Measurements from ENCODE around the gene CXorf49B. TPM values are rescaled to one million over a fixed set of nuclear protein-coding genes. Genes with fewer than 3 reads are reported as not detected.
"Not testable (repeated sequence)": the region's sequence is repeated elsewhere in the genome, so short reads cannot be mapped to it uniquely, and the experiment has no call there.

CXorf49B gene
- not detected for total RNA-seq
- long read RNA-seq, donor 1: 0 reads
- long read RNA-seq, donor 2: 0 reads

DNA sequence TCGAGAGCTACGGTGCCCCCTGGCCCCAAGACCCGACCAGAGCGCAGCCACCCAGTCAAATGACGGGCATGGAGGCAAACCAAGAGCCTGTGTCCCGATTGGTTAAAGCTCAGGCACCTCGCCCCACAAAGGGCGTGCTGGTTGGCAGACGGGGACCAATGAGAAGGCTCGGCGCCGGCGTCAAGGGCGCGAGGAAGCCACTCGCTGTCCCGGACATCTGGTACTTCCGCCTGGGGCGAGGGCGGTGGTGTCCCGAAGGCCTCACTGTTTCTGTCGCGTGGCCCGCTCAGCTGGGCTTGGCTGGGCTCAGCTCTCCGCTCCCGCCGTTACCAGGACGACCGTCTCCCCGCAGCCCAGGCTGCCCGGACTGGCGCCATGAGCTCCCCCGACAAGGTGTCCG, at the start of gene CXorf49B:
Gene CXorf49B, plus strand, starts transcription at position 301 of the 400 bp plus-strand sequence. Its CDS starts 75 bp downstream, at position 376.
- H3K36me3 ChIP-seq (ENCODE audit: low read depth); intact Hi-C loops (cut with DNase I, micrococcal nuclease); ATAC-seq; H3K9me3 ChIP-seq; H3K4me3 ChIP-seq; H3K4me1 ChIP-seq (ENCODE audit: low read depth); DNase-seq: not testable (repeated sequence)

DNA sequence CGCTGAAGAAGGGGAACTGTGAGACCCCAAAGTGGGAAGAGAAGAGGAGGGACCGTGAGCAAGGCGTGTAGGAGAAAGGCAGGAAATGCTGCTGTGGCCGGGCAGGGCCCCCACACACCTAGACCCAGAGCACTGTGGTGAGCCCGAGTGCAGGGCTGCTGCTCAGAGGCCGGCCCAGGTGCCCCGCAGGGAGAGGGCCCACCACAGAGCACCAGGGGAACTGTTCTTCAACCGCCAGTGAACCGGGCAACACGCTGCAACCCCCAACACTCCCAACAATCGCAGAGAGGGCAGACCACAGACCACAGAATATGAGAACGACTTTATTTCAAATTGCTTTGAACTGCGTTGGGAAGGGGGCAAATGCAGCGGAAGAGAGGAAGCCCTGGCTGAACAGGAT, 49.1 kb upstream of the CXorf49B start:
- intact Hi-C loops (cut with DNase I, micrococcal nuclease); H3K4me3 ChIP-seq; ATAC-seq; H3K36me3 ChIP-seq (ENCODE audit: low read depth); H3K4me1 ChIP-seq (ENCODE audit: low read depth); H3K9me3 ChIP-seq; DNase-seq: not testable (repeated sequence)

DNA sequence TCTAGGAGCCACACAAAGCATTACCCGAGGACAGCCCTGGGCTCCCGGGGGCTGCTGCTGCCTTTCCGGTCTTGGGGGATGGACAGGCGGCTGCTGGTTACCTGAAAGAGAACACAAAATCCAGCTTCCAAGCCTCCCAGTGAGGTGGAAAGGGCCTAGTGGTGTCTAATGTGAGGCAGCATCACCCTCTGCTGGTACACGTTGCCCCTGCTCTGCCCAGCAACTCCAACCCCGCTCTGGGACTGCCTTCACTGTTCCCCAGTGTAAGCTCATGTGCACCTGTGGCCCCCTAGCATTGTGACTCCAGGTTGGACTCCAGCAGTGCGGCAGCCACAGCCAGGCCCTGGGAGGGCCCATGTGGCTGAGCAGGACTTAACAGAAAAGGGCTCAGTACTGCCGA, 47.6 kb upstream of the CXorf49B start:
- ATAC-seq; H3K9me3 ChIP-seq; H3K4me3 ChIP-seq; DNase-seq; H3K4me1 ChIP-seq (ENCODE audit: low read depth); intact Hi-C loops (cut with DNase I, micrococcal nuclease); H3K36me3 ChIP-seq (ENCODE audit: low read depth): not testable (repeated sequence)

DNA sequence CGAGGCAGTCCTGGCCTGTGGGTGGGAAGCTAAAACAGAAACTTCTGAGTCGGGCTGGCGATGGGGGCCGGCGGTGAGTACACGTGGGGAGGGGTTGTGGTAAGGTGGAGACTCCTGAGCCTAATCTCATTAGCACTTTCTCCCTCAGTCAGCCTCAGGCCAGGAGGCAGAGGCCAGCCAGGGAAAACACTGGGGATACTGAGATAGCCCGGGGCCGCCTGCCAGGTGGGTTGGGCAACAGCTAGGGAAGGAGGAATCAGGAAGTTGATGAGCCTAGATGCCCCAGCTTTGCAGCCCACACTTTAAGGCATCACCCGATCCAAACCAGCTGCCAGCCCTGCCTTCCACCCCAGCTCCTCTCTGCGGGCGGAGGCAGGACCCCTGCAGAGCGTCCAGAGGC, 46.8 kb upstream of the CXorf49B start:
- H3K36me3 ChIP-seq (ENCODE audit: low read depth); H3K4me3 ChIP-seq; intact Hi-C loops (cut with DNase I, micrococcal nuclease); ATAC-seq; H3K4me1 ChIP-seq (ENCODE audit: low read depth); H3K9me3 ChIP-seq; DNase-seq: not testable (repeated sequence)

DNA sequence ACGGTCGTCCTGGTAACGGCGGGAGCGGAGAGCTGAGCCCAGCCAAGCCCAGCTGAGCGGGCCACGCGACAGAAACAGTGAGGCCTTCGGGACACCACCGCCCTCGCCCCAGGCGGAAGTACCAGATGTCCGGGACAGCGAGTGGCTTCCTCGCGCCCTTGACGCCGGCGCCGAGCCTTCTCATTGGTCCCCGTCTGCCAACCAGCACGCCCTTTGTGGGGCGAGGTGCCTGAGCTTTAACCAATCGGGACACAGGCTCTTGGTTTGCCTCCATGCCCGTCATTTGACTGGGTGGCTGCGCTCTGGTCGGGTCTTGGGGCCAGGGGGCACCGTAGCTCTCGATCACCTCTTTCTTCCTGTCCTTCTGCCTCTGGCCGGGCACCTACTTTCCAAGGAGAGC, 45.0 kb upstream of the CXorf49B start, which contains the start of gene CXorf49:
Gene CXorf49, minus strand, starts transcription at position 101 of the 400 bp plus-strand sequence. CDS start 134 bp downstream, outside the sequence.
- H3K36me3 ChIP-seq (ENCODE audit: low read depth); H3K4me1 ChIP-seq (ENCODE audit: low read depth); DNase-seq; H3K9me3 ChIP-seq; H3K4me3 ChIP-seq; intact Hi-C loops (cut with DNase I, micrococcal nuclease); ATAC-seq: not testable (repeated sequence)

DNA sequence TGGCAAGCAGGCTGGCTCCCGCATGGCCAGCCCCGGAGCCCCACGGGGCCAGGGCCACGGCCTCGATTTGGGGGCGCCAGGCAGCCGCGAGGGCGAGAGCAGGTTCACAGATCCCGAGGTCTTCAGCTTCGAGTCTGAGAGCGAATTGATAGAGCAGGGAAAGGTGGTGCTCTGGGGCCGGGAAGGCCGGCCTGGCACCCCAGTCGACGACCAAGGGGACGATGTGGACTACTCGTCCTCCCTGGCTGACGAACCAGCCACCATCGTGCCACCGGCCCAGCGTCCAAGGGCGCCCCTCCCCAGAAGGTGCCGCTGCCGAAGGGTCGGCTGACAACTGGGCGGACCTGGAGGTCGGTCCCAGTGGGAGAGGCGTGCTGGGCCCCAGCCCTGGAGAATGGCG, 44.0 kb upstream of the CXorf49B start:
- H3K4me3 ChIP-seq; intact Hi-C loops (cut with DNase I, micrococcal nuclease); H3K4me1 ChIP-seq (ENCODE audit: low read depth); H3K36me3 ChIP-seq (ENCODE audit: low read depth); ATAC-seq; H3K9me3 ChIP-seq: not testable (repeated sequence)
- DNase-seq: peak in 2 of 3 donors; percentile 2 to 36

DNA sequence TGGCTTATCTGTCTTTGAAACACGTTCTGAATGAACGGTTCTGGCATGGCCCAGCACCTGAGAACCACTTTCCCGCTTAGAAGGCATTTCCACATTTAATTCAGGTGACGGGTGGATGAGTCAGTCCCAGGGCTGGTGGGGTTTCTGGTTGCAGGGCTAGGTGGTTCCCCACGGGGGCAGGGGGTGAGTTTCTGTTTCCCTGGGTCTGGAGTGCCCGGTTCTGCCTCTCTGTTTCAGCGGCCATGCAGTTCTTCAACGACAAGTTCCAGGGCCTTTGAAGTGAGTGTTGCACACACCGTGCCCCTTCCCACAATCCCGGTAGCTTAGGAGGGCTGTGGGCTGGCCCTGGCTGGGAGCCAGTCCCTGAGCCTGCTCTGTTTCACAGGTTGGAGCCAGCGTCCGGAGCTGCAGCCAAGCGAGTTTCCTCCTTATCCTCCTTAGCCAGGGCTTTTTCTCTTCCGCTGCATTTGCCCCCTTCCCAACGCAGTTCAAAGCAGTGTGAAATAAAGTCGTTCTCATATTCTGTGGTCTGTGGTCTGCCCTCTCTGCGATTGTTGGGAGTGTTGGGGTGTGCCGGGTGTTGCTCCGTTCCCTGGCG, 42.8 kb upstream of the CXorf49B start:
- ATAC-seq; H3K9me3 ChIP-seq; DNase-seq; H3K36me3 ChIP-seq (ENCODE audit: low read depth); H3K4me3 ChIP-seq; H3K4me1 ChIP-seq (ENCODE audit: low read depth); intact Hi-C loops (cut with DNase I, micrococcal nuclease): not testable (repeated sequence)

DNA sequence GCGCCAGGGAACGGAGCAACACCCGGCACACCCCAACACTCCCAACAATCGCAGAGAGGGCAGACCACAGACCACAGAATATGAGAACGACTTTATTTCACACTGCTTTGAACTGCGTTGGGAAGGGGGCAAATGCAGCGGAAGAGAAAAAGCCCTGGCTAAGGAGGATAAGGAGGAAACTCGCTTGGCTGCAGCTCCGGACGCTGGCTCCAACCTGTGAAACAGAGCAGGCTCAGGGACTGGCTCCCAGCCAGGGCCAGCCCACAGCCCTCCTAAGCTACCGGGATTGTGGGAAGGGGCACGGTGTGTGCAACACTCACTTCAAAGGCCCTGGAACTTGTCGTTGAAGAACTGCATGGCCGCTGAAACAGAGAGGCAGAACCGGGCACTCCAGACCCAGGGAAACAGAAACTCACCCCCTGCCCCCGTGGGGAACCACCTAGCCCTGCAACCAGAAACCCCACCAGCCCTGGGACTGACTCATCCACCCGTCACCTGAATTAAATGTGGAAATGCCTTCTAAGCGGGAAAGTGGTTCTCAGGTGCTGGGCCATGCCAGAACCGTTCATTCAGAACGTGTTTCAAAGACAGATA, 2.4 kb upstream of the CXorf49B start:
- ATAC-seq; H3K9me3 ChIP-seq; intact Hi-C loops (cut with DNase I, micrococcal nuclease); H3K4me3 ChIP-seq; H3K36me3 ChIP-seq (ENCODE audit: low read depth); H3K4me1 ChIP-seq (ENCODE audit: low read depth); DNase-seq: not testable (repeated sequence)

DNA sequence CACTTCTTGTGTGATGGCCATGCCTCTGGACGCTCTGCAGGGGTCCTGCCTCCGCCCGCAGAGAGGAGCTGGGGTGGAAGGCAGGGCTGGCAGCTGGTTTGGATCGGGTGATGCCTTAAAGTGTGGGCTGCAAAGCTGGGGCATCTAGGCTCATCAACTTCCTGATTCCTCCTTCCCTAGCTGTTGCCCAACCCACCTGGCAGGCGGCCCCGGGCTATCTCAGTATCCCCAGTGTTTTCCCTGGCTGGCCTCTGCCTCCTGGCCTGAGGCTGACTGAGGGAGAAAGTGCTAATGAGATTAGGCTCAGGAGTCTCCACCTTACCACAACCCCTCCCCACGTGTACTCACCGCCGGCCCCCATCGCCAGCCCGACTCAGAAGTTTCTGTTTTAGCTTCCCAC, 1.7 kb downstream of the CXorf49B start:
- intact Hi-C loops (cut with DNase I, micrococcal nuclease); H3K4me1 ChIP-seq (ENCODE audit: low read depth); DNase-seq; ATAC-seq; H3K9me3 ChIP-seq; H3K4me3 ChIP-seq; H3K36me3 ChIP-seq (ENCODE audit: low read depth): not testable (repeated sequence)

DNA sequence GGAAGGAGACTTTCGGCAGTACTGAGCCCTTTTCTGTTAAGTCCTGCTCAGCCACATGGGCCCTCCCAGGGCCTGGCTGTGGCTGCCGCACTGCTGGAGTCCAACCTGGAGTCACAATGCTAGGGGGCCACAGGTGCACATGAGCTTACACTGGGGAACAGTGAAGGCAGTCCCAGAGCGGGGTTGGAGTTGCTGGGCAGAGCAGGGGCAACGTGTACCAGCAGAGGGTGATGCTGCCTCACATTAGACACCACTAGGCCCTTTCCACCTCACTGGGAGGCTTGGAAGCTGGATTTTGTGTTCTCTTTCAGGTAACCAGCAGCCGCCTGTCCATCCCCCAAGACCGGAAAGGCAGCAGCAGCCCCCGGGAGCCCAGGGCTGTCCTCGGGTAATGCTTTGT, 2.5 kb downstream of the CXorf49B start:
- intact Hi-C loops (cut with DNase I, micrococcal nuclease); ATAC-seq; H3K4me3 ChIP-seq; H3K36me3 ChIP-seq (ENCODE audit: low read depth); H3K9me3 ChIP-seq; DNase-seq; H3K4me1 ChIP-seq (ENCODE audit: low read depth): not testable (repeated sequence)

DNA sequence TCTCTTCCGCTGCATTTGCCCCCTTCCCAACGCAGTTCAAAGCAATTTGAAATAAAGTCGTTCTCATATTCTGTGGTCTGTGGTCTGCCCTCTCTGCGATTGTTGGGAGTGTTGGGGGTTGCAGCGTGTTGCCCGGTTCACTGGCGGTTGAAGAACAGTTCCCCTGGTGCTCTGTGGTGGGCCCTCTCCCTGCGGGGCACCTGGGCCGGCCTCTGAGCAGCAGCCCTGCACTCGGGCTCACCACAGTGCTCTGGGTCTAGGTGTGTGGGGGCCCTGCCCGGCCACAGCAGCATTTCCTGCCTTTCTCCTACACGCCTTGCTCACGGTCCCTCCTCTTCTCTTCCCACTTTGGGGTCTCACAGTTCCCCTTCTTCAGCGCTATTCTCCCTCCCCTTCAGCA, 4.0 kb downstream of the CXorf49B start:
- H3K36me3 ChIP-seq (ENCODE audit: low read depth); intact Hi-C loops (cut with DNase I, micrococcal nuclease); ATAC-seq; H3K4me3 ChIP-seq; H3K4me1 ChIP-seq (ENCODE audit: low read depth); H3K9me3 ChIP-seq; DNase-seq: not testable (repeated sequence)

DNA sequence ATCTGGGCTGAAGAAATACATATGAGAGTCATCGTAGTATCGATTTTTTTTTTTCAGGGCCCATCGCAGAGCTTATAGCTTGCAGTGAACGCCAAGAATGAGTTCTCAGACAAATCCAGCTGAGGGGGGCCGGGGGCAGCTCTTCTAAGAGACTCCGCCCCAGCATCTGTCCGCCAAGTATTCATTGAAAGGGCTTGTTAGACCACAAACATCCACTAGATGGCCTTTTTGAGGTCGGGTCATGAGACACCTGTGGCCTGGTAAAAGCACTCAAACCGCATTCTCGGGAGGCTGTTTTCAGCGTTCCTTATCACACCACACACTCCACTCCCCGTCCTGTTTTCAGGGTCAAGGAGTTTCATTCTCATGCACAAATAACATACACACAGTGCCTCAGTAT, 15.2 kb downstream of the CXorf49B start:
- intact Hi-C loops (cut with DNase I, micrococcal nuclease); H3K9me3 ChIP-seq; H3K36me3 ChIP-seq (ENCODE audit: low read depth); DNase-seq; H3K4me3 ChIP-seq; H3K4me1 ChIP-seq (ENCODE audit: low read depth); ATAC-seq: not testable (repeated sequence)

DNA sequence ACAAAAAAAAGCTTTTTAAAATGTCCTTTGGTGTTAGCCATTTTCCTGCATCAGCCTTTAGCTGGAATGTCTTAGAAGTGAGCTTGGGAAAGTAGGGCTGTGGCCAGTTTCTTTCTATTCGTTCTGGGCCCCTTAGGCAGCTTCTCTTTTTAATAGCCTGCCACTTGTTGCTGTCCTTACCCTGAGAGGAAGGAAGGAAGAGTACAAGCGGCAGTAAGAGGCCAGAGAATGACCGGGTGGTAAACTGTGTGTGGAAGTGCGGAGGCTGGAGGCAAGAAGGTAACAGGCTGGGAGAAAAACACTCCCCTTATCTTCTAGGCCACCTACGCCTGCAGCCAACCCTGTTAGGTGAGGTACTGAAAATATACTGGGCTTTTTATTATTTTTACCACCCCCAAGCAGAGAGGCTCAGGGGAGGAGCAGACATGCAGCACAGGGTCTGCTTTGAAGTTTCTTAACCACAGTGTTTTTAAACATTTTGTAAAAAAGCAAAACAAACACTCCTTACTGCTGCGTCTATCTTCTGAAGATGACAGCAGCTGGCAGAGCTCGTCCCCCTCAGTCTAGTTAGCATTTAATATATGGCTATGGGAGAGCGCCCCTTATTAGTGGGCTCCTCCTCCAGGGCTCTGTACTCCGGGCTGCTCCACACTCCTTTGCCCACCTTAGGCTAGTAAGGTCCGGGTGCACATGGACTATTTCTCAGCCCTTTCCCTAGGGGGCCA, 19.2 kb downstream of the CXorf49B start:
- intact Hi-C loops (cut with DNase I, micrococcal nuclease); DNase-seq; H3K4me3 ChIP-seq; H3K4me1 ChIP-seq (ENCODE audit: low read depth); H3K36me3 ChIP-seq (ENCODE audit: low read depth); H3K9me3 ChIP-seq; ATAC-seq: not testable (repeated sequence)

DNA sequence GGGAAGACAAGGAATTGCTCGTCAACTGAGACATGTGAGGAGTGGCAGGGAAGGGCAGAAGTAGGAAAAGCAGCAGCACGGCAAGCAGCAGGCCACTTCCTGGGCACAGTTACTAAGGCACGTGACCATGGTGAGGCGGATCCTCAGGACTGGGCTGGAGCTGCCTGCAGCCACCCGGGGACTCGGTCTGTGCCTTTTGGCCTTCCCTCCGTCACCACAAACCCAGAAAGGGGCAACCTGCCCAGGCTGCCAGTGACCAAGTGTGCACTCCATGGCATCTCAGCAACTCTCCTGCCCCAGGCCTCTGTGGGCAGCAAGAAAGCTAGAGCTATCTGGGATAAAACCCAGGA, 19.8 kb downstream of the CXorf49B start:
- DNase-seq; H3K4me1 ChIP-seq (ENCODE audit: low read depth); H3K36me3 ChIP-seq (ENCODE audit: low read depth); ATAC-seq; H3K9me3 ChIP-seq; intact Hi-C loops (cut with DNase I, micrococcal nuclease); H3K4me3 ChIP-seq: not testable (repeated sequence)

Data from mucosa of descending colon (tissue), 3 donors.